GM21515 (cell line): ENCODE results near the gene BRINP1.
"Not testable (repeated sequence)": the region's sequence is repeated elsewhere in the genome, so short reads cannot be mapped to it uniquely, and the experiment has no call there.

ENCODE experiments used
- ATAC-seq: cut with Tn5 transposase; IDR thresholded peaks from one replicate; pipeline ENCODE4 v1.9.1; 2021; ENCODE audit not compliant: unreplicated experiment

The BRINP1 gene

DNA sequence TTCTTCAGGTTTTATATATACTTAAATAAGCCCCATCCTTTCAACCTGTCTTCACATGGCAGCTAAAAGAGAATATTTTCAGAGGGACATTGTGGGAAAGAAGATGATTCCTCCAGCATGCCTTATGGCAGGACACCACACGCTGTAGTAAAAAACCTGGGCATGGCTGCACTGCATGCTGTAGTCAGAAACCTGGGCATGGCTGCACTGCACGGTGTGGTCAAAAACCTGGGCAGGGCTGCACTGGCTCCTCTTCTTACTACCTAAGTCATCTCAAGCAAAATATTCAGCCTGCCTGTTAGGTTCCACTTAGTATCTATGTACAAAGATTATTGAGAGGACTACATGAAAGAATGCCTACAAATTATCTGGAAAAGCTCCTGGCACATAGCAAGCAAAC is 153.6 kb downstream of the BRINP1 start:
- no peak for ATAC-seq

DNA sequence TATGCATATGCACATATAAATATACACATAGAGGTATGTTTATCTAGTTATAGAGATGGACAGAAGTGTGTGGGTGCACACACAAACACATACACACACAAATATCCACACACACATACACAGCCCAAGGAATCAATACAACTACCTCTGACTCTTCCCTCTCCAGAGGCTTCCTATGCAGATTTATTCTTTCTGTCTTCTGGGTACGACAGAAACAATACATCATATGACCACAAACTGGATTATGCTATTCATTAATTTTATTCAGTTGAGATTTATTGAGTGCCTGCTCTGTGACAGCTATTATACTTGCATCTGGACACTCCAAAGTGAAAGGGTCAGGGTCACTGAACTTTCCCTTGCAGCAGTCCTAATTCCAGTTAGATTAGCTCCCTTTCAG is 155.8 kb downstream of the BRINP1 start:
- ATAC-seq = no peak

DNA sequence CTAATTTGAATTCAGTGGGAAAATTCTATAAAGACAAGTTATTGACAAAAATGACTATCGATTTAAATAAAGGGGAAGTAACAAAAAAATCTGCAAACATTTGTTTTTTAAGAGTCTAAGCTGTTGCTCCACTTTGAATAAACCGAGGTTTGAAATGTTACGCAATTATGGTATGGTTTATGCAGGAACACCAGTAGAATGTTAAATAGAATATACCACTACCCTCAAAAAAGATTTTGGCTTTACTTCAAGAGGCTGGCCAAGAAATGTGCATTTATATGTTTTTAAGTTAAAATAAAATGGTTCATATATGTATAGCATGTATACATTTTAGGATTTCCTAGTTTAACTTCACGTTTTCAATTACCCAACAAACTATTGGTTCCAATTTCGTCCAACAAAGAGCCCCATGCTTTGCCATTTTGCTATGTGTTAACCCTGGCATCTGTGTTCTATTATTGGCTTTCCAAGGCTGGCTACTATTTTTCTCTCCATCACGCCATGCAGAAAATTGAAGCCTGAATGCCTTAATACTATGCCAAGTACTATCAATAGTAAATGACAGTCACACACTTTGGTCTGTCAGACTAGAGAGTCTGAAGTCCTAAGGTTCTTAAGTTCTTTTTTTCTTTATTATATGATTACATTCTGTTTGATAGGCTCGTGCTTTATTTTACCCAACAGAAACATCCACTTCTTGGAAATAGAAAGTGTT is 171.2 kb downstream of the BRINP1 start:
- no peak for ATAC-seq

DNA sequence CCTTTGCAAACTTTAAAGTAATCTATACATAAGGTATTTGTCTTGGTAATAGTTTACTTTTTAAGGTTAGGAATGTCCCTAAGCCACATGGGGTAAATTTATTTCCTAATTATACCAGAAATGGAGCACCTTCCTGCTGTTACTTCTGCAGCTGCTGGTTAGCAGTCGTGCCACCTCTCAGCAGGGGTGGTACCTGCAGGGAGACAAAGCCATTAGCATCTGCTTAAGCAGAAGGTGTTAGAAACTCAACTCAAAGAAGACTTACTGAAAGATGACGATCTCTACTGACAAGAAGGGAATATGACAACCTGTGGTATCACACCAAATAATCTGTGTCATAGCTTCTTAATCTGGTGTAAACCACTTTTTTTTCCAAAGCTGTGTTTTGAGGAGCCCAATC is 173.7 kb downstream of the BRINP1 start:
- no peak for ATAC-seq

DNA sequence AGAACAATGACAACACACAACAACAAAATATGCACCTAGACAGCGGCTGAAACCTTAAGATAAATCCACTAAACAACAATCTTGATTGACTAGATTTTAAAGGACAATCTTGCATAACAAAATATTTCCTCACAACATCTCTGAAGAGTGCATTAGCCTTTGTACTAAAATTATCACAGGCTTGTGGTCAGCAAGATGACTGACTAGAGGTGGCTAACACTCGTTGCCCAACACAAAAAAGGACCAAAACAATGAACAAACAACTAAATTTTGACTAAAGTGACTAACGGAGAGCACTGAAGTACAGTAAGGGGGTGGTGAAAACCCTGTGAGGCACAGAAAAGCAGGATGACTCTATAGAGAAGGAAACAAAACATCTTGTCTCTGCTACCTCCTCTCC is 183.9 kb downstream of the BRINP1 start:
- ATAC-seq = no peak

DNA sequence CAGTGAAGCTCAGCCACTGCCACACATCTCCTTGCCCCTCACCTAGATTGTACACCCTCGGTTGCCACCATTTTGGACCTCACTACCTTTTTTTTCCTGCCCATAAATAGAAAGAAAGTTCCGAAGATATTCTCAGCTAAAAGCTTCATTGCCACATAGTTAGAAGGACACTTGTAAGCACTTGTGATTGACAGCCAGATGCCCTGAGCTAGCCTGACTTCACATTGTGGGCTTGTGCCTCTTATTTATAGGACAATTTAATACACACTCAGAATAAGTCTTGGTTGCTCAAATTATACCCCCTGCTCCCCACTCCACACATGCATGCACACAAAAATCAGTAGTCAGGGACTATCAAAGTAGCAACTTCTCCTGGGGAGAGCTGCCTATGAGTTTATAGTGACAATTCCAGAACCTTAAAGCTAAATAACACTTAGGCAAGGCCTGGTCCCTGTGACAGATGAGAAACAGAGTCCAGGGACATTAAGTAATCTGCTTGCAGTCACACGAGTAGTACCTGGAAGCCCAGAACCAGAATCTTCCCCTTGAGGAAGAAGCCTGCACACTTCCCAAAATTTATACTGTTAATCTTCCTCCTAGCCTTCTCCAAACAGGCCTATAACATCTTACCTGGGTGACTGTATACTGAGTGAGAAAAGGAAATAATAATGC is 184.8 kb downstream of the BRINP1 start:
- no peak for ATAC-seq

DNA sequence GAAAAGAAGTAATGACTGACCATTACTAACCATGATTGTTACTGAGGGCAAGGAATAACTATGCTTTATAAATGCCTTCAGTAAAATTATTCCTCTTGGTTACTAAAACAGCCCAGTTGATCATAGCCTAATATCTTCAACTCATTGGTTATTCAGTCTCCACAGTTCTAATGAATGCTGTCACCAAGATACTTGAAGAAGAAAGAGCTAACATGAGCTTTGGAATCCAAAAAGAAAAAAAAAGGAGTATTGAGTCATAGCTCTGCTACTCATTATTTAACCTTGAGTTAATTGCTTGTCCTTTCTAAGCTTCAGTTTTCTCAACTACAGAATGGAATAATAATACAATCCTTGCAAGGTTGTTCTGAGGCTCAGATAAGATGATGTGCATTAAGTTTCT is 187.7 kb downstream of the BRINP1 start:
- no peak for ATAC-seq

DNA sequence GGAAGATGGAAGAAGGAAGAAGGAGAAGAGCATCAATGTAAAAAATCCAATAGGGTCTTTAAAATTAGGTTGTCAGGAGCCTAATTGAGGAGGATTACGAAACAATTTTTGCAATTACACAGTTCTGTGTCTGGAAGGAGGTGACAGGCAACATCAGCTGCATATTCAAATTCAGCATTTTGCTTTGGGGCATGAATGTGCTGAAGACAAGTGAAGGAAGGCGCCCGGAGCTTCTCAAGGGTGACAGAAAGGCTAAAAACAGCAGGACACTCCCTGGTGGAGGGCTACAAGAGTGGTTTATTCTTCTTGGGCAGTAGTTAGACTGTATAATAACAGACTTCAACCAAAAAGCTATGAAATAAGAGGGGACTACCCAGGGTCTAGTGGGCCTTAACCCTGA is 188.3 kb downstream of the BRINP1 start:
- ATAC-seq = no peak

DNA sequence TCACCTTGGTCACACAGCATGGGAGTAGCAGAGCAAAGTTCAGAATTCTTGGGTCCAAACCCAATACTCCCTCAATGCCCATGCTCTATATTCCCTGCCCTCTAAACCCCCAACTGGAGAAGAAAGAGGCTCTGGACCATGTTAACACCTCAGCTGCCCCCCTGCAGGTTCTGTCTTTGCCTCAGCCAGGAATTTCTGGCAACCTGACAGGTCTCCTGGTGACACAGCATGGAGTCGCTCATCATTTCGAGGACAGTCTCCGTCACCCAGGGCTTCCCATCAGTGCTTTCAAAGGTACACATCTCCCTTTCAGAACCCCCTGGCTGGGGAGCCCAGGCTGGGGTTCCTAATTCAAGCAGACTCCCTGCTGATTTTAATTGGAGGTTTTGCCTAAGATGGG is 189.5 kb downstream of the BRINP1 start:
- ATAC-seq = no peak

DNA sequence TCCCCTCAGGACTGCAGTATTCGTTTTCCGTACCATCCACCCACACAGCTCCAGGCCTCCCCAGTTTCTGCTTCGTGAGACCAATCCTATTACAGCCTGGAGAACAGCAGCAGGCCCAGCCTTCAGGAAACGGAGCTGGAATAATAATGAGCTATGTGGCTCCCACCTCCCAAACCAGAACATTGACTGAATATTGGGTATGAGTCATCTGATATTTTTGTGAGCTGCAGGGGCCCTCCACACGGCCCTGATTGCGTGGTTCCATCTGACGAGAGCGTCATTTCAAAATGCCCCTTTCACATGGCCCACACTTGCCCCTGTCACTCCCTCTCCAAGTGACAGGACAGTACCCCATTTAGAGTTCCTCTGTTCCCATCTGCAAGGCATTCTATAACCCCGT is 192.0 kb downstream of the BRINP1 start:
- ATAC-seq = no peak

DNA sequence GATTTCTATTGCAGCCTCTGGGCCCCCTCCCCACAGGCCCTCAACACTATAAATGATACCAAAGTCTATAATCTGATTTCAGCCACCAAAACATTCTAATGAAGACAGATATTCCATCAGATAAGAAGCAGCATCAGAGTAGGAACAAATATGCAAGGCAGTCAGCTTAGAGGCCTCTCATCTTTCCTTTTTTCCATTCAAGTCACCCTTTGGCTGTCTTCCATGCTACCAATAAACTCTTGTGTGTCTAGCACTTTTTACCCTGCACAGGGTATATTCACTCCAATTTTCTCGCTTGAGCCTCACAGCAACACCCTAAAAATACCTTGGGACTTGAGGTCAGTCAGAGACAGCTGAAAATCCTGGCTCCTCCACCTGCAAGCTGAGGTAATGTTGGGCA is 193.7 kb downstream of the BRINP1 start:
- ATAC-seq = no peak

DNA sequence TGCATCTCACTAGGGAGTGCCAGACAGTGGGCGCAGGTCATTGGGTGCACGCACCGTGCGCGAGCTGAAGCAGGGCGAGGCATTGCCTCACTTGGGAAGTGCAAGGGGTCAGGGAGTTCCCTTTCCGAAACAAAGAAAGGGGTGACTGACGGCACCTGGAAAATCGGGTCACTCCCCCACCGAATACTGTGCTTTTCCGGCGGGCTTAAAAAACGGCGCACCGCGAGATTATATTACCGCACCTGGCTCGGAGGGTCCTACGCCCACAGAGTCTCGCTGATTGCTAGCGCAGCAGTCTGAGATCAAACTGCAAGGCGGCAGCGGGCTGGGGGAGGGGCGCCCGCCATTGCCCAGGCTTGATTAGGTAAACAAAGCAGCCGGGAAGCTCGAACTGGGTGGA is 200.0 kb downstream of the BRINP1 start:
- ATAC-seq = not testable (repeated sequence)

DNA sequence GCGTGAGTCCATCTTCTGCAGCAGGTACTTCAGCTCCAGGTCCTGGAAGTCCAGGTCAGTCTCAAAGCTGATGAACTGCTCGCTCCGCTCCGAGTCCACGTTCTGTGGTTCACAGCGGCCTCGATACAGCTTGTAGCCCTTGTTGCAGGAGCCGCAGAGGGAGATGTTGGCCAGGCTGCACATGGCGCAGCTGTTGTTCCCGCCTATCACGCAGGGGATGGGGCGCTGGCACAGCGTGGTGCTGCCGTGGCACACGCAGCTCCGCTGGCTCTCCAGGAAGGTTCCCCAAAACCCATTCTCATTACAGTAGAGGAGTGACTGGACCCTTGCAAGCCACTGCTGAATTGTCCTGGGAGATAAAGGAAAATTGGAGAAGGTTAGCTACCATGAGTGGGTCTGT is 201.4 kb downstream of the BRINP1 start:
- ATAC-seq = no peak

DNA sequence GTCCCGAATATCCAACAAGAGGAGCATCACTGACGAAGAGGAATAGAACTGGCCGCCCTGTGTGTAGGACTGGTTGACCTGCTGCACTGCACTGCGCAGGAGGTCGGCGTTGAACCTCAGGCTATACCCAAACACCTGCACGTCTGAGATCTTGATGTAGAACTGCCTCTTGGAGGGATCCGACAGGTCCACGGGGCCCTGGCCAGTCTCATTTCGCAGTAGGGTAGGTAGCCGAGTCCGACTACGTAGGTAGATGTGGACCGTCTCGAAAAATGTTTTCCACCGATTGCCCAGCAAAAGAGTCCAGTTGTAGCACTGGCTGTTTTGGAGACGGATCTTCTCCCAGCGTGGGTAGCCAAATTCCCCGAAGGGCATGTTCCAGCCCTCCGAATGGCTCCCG is 202.0 kb downstream of the BRINP1 start:
- ATAC-seq = no peak

DNA sequence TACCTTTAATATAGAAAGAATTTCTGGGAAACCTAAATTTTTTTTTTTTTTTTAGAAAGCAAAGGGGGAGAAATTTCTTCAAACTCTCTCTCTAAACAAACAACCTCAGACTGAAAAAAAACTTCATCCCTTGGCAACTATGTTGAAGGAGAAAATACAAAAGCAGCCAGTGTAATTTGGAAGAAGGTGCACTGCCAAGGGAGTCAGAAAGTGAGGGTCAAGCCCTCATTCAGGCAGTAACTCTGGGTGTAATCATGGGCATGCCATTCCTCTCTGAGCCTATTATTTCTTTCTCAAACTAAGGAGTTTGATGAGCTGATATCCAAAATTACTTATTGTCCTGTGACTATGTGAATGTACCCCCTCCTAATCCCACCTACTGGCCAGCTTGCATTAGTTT is 203.1 kb downstream of the BRINP1 start:
- no peak for ATAC-seq

DNA sequence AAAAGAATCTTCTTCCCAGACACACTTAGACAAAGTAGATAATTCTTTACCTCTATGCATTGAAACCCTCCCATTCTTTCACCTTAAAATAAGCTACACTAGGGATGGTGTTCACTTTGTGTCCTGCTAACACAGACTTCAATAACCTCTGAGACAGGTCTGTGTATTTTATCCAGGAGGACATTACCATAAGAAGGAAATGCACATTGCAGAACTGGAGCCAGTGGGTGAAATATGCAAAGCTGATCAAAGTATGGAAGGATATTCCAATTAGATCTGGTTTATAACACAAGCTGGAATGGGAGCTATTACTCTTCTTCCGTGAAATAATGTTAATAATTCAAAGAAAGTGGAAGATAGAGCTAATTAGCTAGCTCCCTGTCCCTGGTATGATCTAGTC is 204.1 kb downstream of the BRINP1 start:
- no peak for ATAC-seq

DNA sequence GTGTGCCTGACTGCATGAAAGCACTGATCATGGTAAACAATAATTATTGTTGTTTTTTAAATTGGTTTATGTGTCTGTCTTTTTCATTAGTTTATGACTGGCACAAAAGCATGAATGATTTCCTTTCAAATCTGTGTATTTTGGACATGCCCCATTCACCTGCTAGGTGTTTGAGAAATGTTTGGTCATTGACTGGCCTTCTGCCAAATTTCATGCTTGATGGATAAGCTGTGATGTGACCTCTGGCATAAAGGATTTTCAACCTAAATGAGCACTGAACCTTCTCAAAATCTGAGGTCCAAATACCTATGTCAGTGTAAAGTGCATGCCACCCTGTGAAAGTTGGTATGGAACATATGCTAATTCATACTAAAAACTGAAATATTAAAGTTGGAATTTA is 204.5 kb downstream of the BRINP1 start:
- ATAC-seq = no peak

DNA sequence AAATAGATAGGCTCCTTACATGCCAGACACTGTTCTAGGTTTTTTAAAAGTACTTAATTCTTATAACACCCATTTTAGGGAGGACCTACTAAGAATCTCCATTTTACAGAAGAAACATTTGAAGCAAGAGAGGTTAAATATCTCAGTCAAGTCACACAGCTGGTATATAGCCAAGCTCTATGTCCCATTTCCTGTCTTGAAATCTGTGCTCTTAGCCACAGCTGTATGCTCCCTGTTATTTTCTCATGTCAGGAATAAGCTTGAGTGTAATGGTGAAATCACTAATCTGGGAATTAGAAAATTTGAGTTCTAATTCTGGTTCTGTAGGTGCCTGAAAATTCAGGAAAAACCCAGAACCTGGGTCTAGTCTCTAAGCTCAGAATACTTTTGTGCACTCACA is 208.7 kb downstream of the BRINP1 start:
- no peak for ATAC-seq

DNA sequence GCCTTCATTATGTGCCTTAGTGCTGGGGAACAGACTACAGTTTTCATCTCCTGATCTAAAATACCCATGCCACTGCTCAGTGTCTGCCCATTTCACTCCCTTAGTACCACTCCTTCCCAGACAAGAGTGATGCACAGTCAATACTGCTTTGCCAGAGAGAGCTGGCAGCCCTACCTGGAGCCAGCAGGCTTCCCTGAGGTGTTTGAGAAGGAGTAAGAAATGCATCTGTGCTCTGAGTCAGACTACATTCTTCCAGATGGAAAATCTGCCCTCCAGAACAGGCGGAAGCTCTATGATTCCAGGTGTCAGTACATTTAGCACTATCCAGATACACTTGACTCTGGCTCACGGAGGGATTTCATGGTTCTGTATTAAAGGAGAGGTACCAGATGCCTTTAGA is 209.8 kb downstream of the BRINP1 start:
- no peak for ATAC-seq

DNA sequence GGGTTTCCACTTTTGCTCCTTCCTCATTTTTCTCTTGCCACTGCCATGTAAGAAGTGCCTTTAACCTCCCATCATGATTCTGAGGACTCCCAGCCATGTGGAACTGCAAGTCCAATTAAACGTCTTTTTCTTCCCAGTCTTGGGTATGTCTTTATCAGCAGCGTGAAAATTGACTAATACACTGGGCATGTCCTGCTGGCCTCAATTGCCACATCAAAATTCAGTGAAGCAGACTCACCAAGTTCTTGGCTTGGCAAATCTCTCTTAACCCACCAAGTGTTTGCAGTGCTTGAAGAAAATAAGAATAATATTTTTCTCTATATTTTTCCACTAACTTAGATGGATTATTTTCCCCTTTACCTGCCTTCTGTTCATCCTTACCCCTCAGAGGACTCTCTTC is 212.0 kb downstream of the BRINP1 start:
- no peak for ATAC-seq

DNA sequence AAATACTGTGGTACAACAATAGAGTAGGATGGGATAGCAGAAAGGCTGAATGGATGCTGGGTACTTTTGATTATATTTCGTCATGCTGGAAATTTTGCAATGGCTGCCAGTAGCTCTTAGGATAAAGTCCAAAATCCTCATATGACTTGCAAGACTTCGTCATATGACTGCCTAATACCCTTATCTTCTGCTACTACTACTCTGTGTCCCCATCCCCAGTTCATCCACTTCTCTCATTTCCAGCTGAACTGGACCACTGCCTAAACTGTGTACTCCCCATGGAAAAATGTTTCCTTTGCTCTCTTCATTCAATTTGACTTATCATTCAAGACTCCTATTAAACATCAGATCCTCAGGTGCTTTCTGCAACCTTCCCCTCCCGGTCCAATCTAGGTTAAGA is 212.9 kb downstream of the BRINP1 start:
- no peak for ATAC-seq

DNA sequence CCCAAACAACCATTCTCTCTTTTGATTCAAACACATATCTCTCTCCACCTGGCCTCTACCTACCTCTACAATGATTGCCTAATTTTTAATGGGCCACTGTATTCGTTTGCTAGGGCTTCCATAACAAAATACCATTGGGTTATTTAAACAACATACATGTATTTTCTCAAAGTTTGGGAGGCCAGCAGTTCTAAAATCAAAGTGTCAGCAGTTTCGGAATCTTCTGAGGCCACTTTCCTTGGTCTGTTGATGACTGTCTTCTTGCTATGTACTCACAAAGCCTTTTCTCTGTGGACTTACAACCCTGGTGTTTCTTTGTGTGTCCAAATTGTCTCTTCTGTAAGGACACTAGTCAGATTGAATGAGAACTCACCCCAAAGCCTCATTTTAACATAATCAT is 214.7 kb downstream of the BRINP1 start:
- no peak for ATAC-seq

DNA sequence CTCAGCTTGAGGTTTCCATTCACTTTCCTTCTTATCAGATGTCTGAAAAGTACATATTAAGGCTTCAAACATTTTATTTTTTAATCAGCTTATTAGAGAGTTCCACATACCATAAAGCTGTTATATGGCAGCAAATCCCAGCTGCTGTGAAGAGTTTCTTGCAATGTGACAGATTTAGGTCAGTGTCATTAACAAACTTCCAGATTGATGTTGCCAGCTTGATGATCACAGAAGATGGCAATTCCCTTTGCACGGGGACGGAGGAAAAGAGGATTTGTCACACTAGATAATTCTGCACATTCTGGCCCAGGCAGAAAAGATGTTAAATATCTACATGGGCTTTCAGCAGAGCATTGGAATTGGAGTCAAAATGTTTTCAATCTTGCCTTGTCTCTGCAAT is 215.8 kb downstream of the BRINP1 start:
- no peak for ATAC-seq
